Activated CD4-positive, CD25-positive, alpha-beta regulatory T cell (primary cell): ENCODE measurements around the gene ENTPD8.

ENCODE experiments used
- DNase-seq, 4 experiments: peaks; one replicate each; lab custom pipeline; 2025; lab: John Stamatoyannopoulos, UW

The ENTPD8 gene

GRCh38 chr9:137447722-137448601 lies 6.8 kb upstream of the ENTPD8 start:
- DNase-seq, result no peak

GRCh38 chr9:137446851-137447471 lies 5.8 kb upstream of the ENTPD8 start:
- DNase-seq, result no peak

DNA sequence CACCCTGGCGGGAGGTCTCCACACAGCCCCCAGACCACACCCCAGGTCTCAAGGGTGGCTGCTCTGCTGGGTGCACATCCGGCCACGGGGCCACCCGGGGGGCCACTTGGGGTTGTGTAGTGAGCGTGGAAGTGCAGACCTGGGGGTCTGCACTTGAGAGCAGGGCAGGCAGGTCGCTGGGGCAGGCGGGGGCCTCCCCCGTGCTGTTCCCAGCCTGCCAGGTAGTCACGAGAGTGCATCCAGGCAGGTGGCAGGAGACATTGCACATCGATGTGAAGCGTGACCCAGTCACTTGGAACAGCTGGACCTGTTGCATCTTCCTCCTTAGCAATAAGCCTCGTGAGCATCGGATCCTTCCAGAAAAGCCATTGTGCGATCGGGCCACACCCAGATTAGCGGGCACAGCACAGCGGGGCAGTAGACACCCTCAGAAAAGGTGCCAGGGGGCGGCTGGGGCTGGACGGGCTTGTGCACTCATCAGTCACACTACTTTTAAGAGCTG lies 4.8 kb upstream of the ENTPD8 start:
- no peak for DNase-seq

- peak; percentile 69 to 92 (median 76) for DNase-seq
Measured at GRCh38 chr9:137445275-137445807, 4.2 kb upstream of the ENTPD8 start.

- no peak for DNase-seq
Measured at GRCh38 chr9:137444106-137444790, 3.1 kb upstream of the ENTPD8 start.

DNA sequence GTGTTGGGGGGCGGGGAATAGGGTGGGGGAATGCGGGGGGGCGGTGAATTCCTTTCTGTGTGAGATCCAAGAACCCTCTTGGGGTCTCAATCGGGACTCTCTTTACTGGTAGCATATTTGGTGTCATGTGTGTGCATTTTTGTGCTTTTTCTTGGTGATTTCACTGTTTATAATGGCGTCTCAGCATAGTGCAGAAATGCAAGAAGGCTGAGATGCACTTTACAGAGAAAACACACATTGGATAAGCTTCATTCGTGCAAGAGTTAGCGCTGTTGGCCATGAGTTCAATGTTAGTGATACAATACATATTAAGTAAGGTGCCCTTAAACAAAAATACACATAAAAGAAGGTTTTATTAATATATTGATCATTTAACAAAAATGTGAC lies 771 bp upstream of the ENTPD8 start:
- DNase-seq, result no peak

DNA sequence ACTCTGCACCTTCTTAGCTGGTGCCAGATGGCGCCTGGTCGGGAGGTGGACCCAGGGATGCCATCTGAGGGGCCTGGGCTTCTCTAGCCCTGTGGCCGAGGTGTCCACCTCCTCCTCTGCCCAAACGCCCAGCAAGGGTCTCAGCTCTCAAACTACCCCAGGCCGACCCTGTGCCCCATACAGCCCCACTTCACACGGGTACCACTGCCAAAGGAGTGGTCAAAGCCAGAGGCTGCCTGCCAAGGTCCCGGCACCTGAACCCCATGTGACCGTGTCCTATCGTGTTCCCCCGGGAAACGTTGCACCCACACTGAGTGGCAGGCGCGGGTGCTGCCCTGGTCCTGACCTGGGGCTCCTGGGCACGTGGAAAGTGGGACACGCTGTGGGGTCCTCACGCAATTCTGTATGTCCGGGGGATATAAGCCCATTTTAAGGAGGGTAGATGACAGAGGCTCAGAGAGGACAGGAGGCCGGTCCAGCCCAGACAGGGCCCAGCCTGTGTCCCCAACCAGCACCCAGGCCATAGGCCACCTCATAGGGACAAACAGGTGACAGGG lies 1.9 kb downstream of the ENTPD8 start:
- no peak for DNase-seq

DNA sequence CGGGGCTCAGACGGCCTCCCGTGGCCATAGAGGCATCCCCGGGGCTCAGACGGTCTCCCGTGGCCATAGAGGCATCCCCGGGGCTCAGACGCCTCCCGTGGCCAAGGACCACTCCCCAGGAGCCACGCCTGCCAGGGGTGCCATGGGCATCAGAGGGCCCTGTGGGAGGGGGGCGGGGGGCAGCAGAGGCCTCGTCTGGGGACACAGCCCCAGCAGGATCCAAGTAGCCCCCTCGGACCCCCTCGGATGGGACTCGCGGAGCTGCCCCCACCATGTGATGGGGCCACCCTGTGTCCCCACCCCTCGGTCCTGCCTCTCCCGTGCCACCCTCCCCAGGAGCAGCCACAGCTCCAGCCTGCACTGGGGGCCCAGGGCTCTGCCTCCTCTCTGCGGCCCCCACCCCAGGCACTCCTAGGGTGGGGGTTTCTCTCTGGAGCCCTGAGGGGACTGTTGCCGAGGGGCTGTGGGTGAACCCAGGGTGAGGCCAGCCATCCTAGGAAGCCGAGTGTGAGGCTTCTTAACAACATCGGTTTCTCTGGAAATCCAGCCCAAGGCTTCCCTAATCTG lies 2.5 kb downstream of the ENTPD8 start:
- no peak for DNase-seq

DNA sequence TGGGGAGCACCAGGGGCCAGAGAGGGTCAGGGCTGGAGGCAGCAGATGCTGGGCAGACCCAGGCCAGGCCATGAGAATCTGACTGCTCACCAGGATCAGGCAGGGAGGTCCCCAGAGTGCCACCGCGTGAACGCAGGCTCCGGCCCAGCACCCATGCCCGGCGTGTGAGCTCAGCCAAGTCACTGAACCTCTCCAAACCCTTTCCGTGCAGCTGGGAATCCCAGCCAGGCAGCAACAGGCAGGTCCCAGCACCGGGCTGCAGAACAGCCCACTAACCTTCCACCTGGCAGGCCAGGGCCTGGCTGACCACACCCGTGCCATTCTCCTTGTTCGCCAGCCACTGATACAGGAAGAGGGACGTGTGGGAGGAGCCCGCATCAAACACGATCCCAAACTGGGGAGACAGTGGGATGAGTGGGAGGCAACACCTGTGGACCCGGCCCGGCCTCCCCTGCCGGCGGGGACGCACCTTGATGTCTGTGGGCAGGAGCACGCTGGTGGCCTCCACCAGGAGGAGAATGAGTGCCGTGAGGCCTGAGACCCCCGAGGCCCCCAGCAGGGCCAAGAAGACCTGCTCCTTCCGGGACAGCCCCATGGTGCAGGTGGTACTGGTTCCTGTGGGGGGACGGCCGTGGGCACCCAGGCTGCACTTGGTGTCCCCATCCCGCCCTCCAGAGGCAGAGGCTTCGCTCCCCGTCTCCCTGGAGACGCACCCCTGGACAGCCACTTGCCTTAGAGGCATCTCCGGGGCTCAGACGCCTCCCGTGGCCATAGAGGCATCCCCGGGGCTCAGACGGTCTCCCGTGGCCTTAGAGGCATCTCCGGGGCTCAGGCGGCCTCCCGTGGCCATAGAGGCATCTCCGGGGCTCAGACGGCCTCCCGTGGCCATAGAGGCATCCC lies 3.2 kb downstream of the ENTPD8 start:
- no peak for DNase-seq

- no peak for DNase-seq
Measured at GRCh38 chr9:137436761-137437600, 4.2 kb downstream of the ENTPD8 start.

DNA sequence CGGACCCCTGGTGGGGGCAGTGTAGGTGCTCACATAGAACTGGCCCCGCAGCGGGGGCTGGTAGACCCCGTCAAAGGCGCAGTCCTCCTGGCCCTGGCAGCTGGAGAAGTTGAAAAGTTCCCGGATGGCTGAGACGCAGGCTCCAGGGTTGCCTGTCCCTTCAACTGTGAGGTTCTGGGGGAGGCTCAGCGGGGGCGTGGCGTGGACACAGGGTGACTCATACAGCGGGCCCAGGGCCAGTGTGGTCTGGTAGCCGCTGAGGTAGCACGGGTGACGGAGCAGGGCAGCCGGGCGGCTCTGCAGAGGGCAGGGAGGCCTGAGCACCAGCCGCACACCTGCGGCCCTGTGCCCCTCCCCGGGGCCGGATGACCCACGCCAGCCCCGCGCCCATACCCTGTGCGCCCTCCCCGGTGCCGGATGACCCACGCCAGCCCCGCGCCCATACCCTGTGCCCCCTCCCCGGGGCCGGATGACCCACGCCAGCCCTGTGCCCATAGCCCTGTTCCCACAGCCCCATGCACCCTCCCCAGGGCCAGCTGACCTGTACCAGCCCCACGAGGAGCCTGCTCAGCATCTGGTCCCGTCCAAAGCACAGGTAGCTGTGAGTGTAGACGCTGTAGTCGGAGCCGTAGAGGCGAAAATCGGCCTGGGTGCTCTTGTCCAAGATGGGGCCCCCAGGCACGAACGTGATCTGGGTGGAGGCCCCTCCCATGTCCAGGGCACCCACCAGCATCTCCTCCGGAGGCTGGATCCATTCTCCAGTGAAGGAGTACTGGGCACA lies 5.0 kb downstream of the ENTPD8 start:
- DNase-seq, result no peak

DNA sequence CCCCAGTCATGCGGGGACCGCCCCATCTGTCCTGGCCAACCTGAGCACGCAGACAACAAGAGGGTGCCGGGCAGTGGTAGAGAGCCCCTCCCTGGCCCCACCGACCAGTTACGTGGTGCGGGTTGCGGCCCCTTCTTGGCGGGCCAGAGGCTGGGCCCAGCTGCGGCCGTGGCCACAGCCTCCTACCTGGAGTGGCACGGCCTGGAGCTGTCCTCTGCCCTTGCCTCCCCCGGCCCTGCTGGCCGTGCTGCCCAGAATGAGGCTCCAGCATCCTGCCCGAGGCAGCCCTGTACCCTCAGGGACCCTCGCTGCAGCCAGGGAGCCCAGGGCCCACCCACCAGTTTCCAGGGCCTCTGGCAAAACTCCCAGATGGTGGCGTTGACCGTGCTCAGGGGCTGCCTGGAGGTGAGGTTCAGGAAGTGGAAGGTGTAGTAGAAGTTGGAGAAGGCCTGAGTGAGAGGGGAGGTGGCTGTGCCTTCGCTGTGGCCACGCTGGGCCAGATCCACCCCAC lies 5.7 kb downstream of the ENTPD8 start:
- no peak for DNase-seq

- no peak for DNase-seq
Measured at GRCh38 chr9:137434498-137435380, 6.4 kb downstream of the ENTPD8 start.

DNA sequence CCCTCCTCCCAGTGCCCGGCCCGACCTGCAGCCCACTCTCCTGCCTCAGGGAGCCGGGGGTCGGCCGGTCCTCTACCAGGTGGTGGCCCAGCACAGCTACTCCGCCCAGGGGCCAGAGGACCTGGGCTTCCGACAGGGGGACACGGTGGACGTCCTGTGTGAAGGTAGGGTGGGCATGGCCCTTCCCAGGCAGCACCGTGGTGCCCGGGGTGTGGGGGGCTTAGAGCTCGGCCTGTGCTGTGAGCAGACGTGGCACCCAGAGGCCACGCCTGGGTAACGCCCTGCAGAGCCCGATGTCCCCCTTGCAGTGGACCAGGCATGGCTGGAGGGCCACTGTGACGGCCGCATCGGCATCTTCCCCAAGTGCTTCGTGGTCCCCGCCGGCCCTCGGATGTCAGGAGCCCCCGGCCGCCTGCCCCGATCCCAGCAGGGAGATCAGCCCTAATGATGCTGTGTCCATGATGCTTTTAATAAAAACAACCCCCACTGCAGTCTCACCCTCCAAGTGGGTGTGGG lies 7.2 kb downstream of the ENTPD8 start:
- no peak for DNase-seq

DNA sequence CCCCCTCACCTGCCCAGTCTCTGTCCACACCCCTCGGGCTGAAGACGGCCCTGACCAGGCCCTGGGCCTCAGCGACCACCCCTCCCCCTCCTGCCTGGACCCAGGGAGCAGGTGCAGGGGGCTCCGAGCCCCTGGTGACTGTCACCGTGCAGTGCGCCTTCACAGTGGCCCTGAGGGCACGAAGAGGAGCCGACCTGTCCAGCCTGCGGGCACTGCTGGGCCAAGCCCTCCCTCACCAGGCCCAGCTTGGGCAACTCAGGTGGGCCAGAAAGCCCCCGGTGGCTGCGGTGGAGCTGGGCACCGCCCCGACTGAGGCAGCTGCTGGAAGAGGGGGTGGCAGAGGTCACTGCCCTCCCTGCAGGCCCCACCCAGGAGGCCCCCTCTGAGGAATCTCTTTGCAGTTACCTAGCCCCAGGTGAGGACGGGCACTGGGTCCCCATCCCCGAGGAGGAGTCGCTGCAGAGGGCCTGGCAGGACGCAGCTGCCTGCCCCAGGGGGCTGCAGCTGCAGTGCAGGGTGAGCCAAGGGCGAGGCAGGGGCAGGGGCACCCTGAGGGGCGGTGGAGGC lies 7.7 kb downstream of the ENTPD8 start:
- DNase-seq, result no peak

DNA sequence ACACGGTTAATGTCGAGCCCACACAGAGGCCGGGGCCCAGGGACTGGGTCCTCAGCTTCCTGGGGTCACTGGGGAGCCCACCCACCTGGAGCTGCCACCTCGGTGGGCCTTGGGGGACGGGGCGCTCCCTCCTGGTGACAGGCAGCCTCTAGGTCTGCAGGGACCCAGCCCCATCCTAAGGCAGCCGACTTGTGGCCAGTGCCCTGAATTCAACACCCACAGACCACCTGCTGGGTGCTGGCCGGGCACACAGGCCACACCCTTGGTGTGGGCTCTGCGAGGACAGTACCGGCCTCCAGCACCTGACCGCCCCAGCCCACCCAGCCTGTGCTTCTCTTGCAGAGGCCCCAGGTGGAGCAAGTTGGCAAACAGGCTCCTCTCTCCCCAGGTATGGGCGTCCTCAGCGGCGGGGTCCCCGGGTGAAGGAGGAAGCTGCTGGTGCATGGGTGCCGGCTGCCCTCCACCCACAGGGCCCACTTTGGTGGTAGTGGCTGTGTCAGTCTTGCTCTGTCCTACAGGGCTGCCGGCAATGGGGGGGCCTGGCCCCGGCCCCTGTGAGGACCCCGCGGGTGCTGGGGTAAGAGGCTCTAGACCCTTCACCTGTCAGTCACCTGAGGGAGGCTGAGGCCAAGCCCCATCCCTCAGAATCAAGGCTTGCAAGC lies 8.3 kb downstream of the ENTPD8 start:
- no peak for DNase-seq
